ENCODE measurements around the gene OLFM2.
"Not testable (repeated sequence)": the region's sequence is repeated elsewhere in the genome, so short reads cannot be mapped to it uniquely, and the experiment has no call there.

- TF ChIP-seq JUNB (IDR thresholded peaks at IDR 0.05); CTCF (IDR thresholded peaks at IDR 0.05); RAD21 (conservative IDR thresholded peaks at IDR 0.05 in 1 of 2, IDR thresholded peaks at IDR 0.05 in 1 of 2); E2F6 (IDR thresholded peaks at IDR 0.05; ENCODE audit: borderline replicate concordance, low read depth); TP53 (CRISPR knock-in tag; IDR thresholded peaks at IDR 0.05); HDAC2 (IDR thresholded peaks at IDR 0.05); RCOR1 (IDR thresholded peaks at IDR 0.05; ENCODE audit: low read depth, low read length); CEBPB (IDR thresholded peaks at IDR 0.05); NR3C1 (IDR thresholded peaks at IDR 0.05); POLR2A (IDR thresholded peaks at IDR 0.05; ENCODE audit: low read length); CBX8 (IDR thresholded peaks at IDR 0.05); ESRRA (IDR thresholded peaks at IDR 0.05; ENCODE audit: borderline replicate concordance, low read length); HOXB5 (CRISPR knock-in tag; IDR thresholded peaks at IDR 0.05); REST (IDR thresholded peaks at IDR 0.05): not testable (repeated sequence)
Measured at GRCh38 chr19:9922782-9923379, 13.4 kb downstream of the OLFM2 start.
